PC-3 (cell line): ENCODE data around the gene STPG2. TPM values are rescaled to one million over a fixed set of nuclear protein-coding genes. Genes with fewer than 3 reads are reported as not detected.

Source experiments
- ATAC-seq: fragments of 200-7000 bp; cut with Tn5 transposase; 2 replicates; pipeline ENCODE4 v1.9.1; 2020; ENCODE audit warnings: mild to moderate bottlenecking, moderate library complexity
- BruUV-seq: library from RNA; stranded (reverse); fragments of 400-500 nt; replicated peaks from 2 replicates; lab custom pipeline; 2021; lab: Mats Ljungman, UMichigan
- CTCF ChIA-PET: fragments of 300-600 bp; sonication (Branson Sonifier 250); formaldehyde crosslinking; loops from one replicate; lab custom pipeline; 2022; ENCODE audit warnings: antibody characterized with exemption; lab: Charles Lee
- POLR2A ChIA-PET: fragments of 300-600 bp; sonication (Branson Sonifier 250); formaldehyde crosslinking; loops from one replicate; lab custom pipeline; 2022; ENCODE audit warnings: antibody characterized with exemption; ENCODE audit not compliant: unreplicated experiment; lab: Charles Lee
- DNase-seq: peaks from one replicate; pipeline ENCODE4 v3.0.0-alpha.2; 2015
- H2AFZ ChIP-seq: fragments of 300-600 bp; sonication (generic); 2 replicates; pipeline ENCODE4 v1.6.0; 2016; ENCODE audit warnings: antibody characterized with exemption, low read length
- H3F3A ChIP-seq: fragments of 300-600 bp; sonication (generic); one replicate; pipeline ENCODE4 v1.6.0; 2017; ENCODE audit warnings: antibody characterized with exemption, low read length, control low read depth, mild to moderate bottlenecking; ENCODE audit not compliant: unreplicated experiment
- H3K27ac ChIP-seq: fragments of 300-600 bp; sonication (generic); 2 replicates; pipeline ENCODE4 v1.5.1; 2016; ENCODE audit warnings: mild to moderate bottlenecking, low read length
- H3K27me3 ChIP-seq: fragments of 300-600 bp; sonication (generic); 2 replicates; pipeline ENCODE4 v1.6.1; 2016; ENCODE audit warnings: low read length, mixed read lengths
- H3K36me3 ChIP-seq: fragments of 300-600 bp; sonication (generic); 2 replicates; pipeline ENCODE4 v1.6.1; 2016; ENCODE audit warnings: low read depth, mixed run types, low read length, mixed read lengths
- H3K4me1 ChIP-seq: fragments of 300-600 bp; sonication (generic); 2 replicates; pipeline ENCODE4 v1.5.1; 2016; ENCODE audit warnings: low read length; ENCODE audit not compliant: insufficient read depth
- H3K4me2 ChIP-seq: fragments of 300-600 bp; sonication (generic); 2 replicates; pipeline ENCODE4 v1.6.0; 2016; ENCODE audit warnings: low read length
- H3K4me3 ChIP-seq: fragments of 300-600 bp; sonication (generic); 2 replicates; pipeline ENCODE4 v1.5.1; 2016; ENCODE audit warnings: mild to moderate bottlenecking, low read length, mixed read lengths
- H3K79me2 ChIP-seq: fragments of 300-600 bp; sonication (generic); 2 replicates; pipeline ENCODE4 v1.6.1; 2017; ENCODE audit warnings: low read length, mixed read lengths
- H3K9ac ChIP-seq: fragments of 300-600 bp; sonication (generic); 2 replicates; pipeline ENCODE4 v1.6.0; 2016; ENCODE audit warnings: mild to moderate bottlenecking, low read length
- H3K9me2 ChIP-seq: fragments of 300-600 bp; sonication (generic); replicated peaks from 2 replicates; pipeline ENCODE4 v1.6.1; 2016; ENCODE audit warnings: mixed run types, low read length, mixed read lengths
- H3K9me3 ChIP-seq: fragments of 300-600 bp; sonication (generic); 2 replicates; pipeline ENCODE4 v1.6.1; 2016; ENCODE audit warnings: low read length, mixed read lengths
- H4K20me1 ChIP-seq: fragments of 300-600 bp; sonication (generic); 2 replicates; pipeline ENCODE4 v1.6.1; 2016; ENCODE audit warnings: low read length, mixed read lengths
- CTCF ChIP-seq: fragments of 300-600 bp; sonication (generic); conservative IDR thresholded peaks from 2 replicates; pipeline ENCODE4 v1.5.1; 2017; ENCODE audit warnings: antibody characterized with exemption, low read depth, mild to moderate bottlenecking, low read length
- EZH2 ChIP-seq: fragments of 300-600 bp; sonication (generic); IDR thresholded peaks from one replicate; pipeline ENCODE4 v1.6.1; 2017; ENCODE audit warnings: antibody characterized with exemption, mild to moderate bottlenecking, low read length; ENCODE audit not compliant: unreplicated experiment
- EZH2phosphoT487 ChIP-seq: fragments of 300-600 bp; sonication (generic); IDR thresholded peaks from 2 replicates; pipeline ENCODE4 v1.6.1; 2018; ENCODE audit warnings: mild to moderate bottlenecking, antibody characterized with exemption, low read length, borderline replicate concordance
- intact Hi-C: fragments of 100-400 bp; cut with micrococcal nuclease; formaldehyde crosslinking; loops from 2 replicates; pipeline ENCODE4 v1.9.0; 2023
- total RNA-seq: library from RNA; depleted of rRNA; stranded (reverse); fragments of >200 nt; gene quantifications from 2 replicates; pipeline ENCODE4 v1.2.3, GENCODE V29; 2014

Gene STPG2
- total RNA-seq, 1 experiment from 2014 or later = not detected

GRCh38 chr4:97953171-97953941 is 189.9 kb downstream of the STPG2 start:
- ATAC-seq (no peak), DNase-seq (no peak)
- Histone ChIP-seq H3K4me3 (no peak overlapping the region), H3K79me2 (no peaks in the 10 kb centered on the region), H3K4me1 (peaks cover 5% of the 10 kb centered on the region; the same call in 1 of the 2 replicates), H3K36me3 (no peaks in the 10 kb centered on the region), H3K9me2 (no peaks in the 10 kb centered on the region), H4K20me1 (no peaks in the 10 kb centered on the region), H3K27ac (no peak overlapping the region), H3K9me3 (0 out of 2 replicates have a peak, but pooled peaks cover 3% of the 10 kb centered on the region), H3K4me2 (no peak overlapping the region), H2AFZ (no peak overlapping the region), H3F3A (no peaks in the 10 kb centered on the region), H3K27me3 (no peaks in the 10 kb centered on the region), H3K9ac (no peak overlapping the region)
- POLR2A ChIA-PET = no interaction called here
- CTCF ChIA-PET = no interaction called here
- BruUV-seq = no TSS peak
- TF ChIP-seq EZH2phosphoT487 = no peak
- no peak for TF ChIP-seq EZH2
- no peak for TF ChIP-seq CTCF
- intact Hi-C loops = no loop called here

GRCh38 chr4:97952763-97953162 is 190.5 kb downstream of the STPG2 start:
- H3K4me2 ChIP-seq = no peak overlapping the region
- no peaks in the 10 kb centered on the region for H3K9me2 ChIP-seq
- 0 out of 2 replicates have a peak, but pooled peaks cover 3% of the 10 kb centered on the region for H3K9me3 ChIP-seq
- ATAC-seq (no peak), DNase-seq (no peak)
- H3F3A ChIP-seq = no peaks in the 10 kb centered on the region
- ChIA-PET POLR2A (no interaction called here), CTCF (no interaction called here)
- H3K79me2 ChIP-seq = no peaks in the 10 kb centered on the region
- no peaks in the 10 kb centered on the region for H4K20me1 ChIP-seq
- BruUV-seq = no TSS peak
- peaks cover 5% of the 10 kb centered on the region; the same call in 1 of the 2 replicates for H3K4me1 ChIP-seq
- no peak overlapping the region for H3K27ac ChIP-seq
- H3K9ac ChIP-seq = no peak overlapping the region
- intact Hi-C loops = no loop called here
- no peak for TF ChIP-seq CTCF
- TF ChIP-seq EZH2 = no peak
- no peak for TF ChIP-seq EZH2phosphoT487
- H3K4me3 ChIP-seq = no peak overlapping the region
- H3K36me3 ChIP-seq = no peaks in the 10 kb centered on the region
- H3K27me3 ChIP-seq = no peaks in the 10 kb centered on the region
- H2AFZ ChIP-seq = no peak overlapping the region

- Histone ChIP-seq H3K9me3 (0 out of 2 replicates have a peak, but pooled peaks cover 3% of the 10 kb centered on the region), H3K4me1 (peaks cover 5% of the 10 kb centered on the region; the same call in 1 of the 2 replicates), H3K27me3 (no peaks in the 10 kb centered on the region), H3K36me3 (no peaks in the 10 kb centered on the region), H3K9me2 (no peaks in the 10 kb centered on the region), H3K79me2 (no peaks in the 10 kb centered on the region), H3K27ac (peak overlapping the region; percentile 82), H4K20me1 (no peaks in the 10 kb centered on the region), H3K9ac (no peak overlapping the region), H2AFZ (no peak overlapping the region), H3K4me2 (0 out of 2 replicates have a peak overlapping the region, but pooled peaks have one; percentile 22), H3F3A (no peaks in the 10 kb centered on the region), H3K4me3 (no peak overlapping the region)
- intact Hi-C loops = no loop called here
- no TSS peak for BruUV-seq
- TF ChIP-seq CTCF = no peak
- no peak for TF ChIP-seq EZH2
- TF ChIP-seq EZH2phosphoT487 = no peak
- ChIA-PET CTCF (no interaction called here), POLR2A (no interaction called here)
- ATAC-seq (no peak), DNase-seq (peak; percentile 76)
Observed at GRCh38 chr4:97950836-97951235, 192.4 kb downstream of the STPG2 start.
